HepG2 (cell line): Measurements from ENCODE around the gene OR7G2. TPM values are rescaled to one million over a fixed set of nuclear protein-coding genes. Genes with fewer than 3 reads are reported as not detected.

ENCODE experiments used
- CHCHD3 ChIP-seq: sonication (generic); formaldehyde crosslinking; IDR thresholded peaks from 2 replicates; pipeline ENCODE4 v1.8.0; 2022; ENCODE audit warnings: mild to moderate bottlenecking, missing genetic modification reagents, moderate library complexity
- GATAD1 ChIP-seq: IDR thresholded peaks from 2 replicates; pipeline ENCODE4 v1.6.1; 2016; ENCODE audit warnings: missing genetic modification reagents, missing compliant biosample characterization
- HMGA1 ChIP-seq: sonication (generic); formaldehyde crosslinking; conservative IDR thresholded peaks from 2 replicates; pipeline ENCODE4 v1.4.0; 2020; ENCODE audit warnings: missing genetic modification reagents
- MED8 ChIP-seq: sonication (generic); formaldehyde crosslinking; IDR thresholded peaks from 2 replicates; pipeline ENCODE4 v1.8.1; 2023; ENCODE audit warnings: mild to moderate bottlenecking, missing genetic modification reagents; ENCODE audit not compliant: insufficient replicate concordance
- MYPOP ChIP-seq: sonication (generic); formaldehyde crosslinking; IDR thresholded peaks from 2 replicates; pipeline ENCODE4 v1.8.1; 2023; ENCODE audit warnings: mild to moderate bottlenecking, moderate library complexity, missing genetic modification reagents
- NRL ChIP-seq: sonication (generic); formaldehyde crosslinking; IDR thresholded peaks from 2 replicates; pipeline ENCODE4 v1.5.0; 2020; ENCODE audit warnings: missing genetic modification reagents, mild to moderate bottlenecking, moderate library complexity, borderline replicate concordance
- REPIN1 ChIP-seq: sonication (generic); formaldehyde crosslinking; IDR thresholded peaks from 2 replicates; pipeline ENCODE4 v1.8.0; 2022; ENCODE audit warnings: missing genetic modification reagents, low read depth, mild to moderate bottlenecking, borderline replicate concordance
- SMAD1 ChIP-seq: sonication (generic); formaldehyde crosslinking; IDR thresholded peaks from 2 replicates; pipeline ENCODE4 v1.4.0; 2020; ENCODE audit warnings: missing genetic modification reagents, low read depth, mild to moderate bottlenecking, borderline replicate concordance
- YEATS4 ChIP-seq: sonication (generic); formaldehyde crosslinking; IDR thresholded peaks from 2 replicates; pipeline ENCODE4 v1.4.0; 2020; ENCODE audit warnings: missing genetic modification reagents, borderline replicate concordance
- ZBTB20 ChIP-seq: sonication (generic); formaldehyde crosslinking; IDR thresholded peaks from 2 replicates; pipeline ENCODE4 v1.8.1; 2023; ENCODE audit warnings: missing genetic modification reagents, low read depth, mild to moderate bottlenecking, borderline replicate concordance
- ZFP36L2 ChIP-seq: sonication (generic); formaldehyde crosslinking; IDR thresholded peaks from 2 replicates; pipeline ENCODE4 v1.4.0; 2020; ENCODE audit warnings: missing genetic modification reagents
- ZFY ChIP-seq: sonication (generic); formaldehyde crosslinking; IDR thresholded peaks from 2 replicates; pipeline ENCODE4 v1.4.0; 2020; ENCODE audit warnings: missing genetic modification reagents
- ZNF333 ChIP-seq: sonication (generic); formaldehyde crosslinking; IDR thresholded peaks from 2 replicates; pipeline ENCODE4 v1.4.0; 2020; ENCODE audit warnings: mild to moderate bottlenecking, missing genetic modification reagents, borderline replicate concordance
- ZNF670 ChIP-seq: sonication (generic); formaldehyde crosslinking; IDR thresholded peaks from 2 replicates; pipeline ENCODE4 v1.8.0; 2022; ENCODE audit warnings: mild to moderate bottlenecking, missing genetic modification reagents, borderline replicate concordance
- ZNF816 ChIP-seq: sonication (generic); formaldehyde crosslinking; IDR thresholded peaks from 2 replicates; pipeline ENCODE4 v1.8.0; 2022; ENCODE audit warnings: missing genetic modification reagents, mild to moderate bottlenecking, borderline replicate concordance
- ZNF879 ChIP-seq: sonication (generic); formaldehyde crosslinking; IDR thresholded peaks from 2 replicates; pipeline ENCODE4 v1.8.1; 2023; ENCODE audit warnings: missing genetic modification reagents
- ZSCAN22 ChIP-seq: sonication (generic); formaldehyde crosslinking; IDR thresholded peaks from 2 replicates; pipeline ENCODE4 v1.4.0; 2020; ENCODE audit warnings: mild to moderate bottlenecking, missing genetic modification reagents
- polyA plus RNA-seq, 8 experiments: library from polyadenylated mRNA; depleted of rRNA in 3 of 8; stranded (reverse) in 7 of 8; unstranded in 1 of 8; fragments of >200 nt; fragmentation: Illumina TruSeq in 4 of 8; extraction: Trizol in 4 of 8; gene quantifications; 2 replicates each; pipeline versions ENCODE4 v1.2.1 to v1.2.3, GENCODE V29; 2011 to 2016; ENCODE audit warnings: low read depth in 4 of 8, missing spikeins in 1 of 8, mixed read lengths in 1 of 8; ENCODE audit not compliant: insufficient read depth in 1 of 8
- total RNA-seq, 5 experiments: library from RNA; depleted of rRNA; stranded (reverse); fragments of >200 nt; fragmentation: Illumina TruSeq; extraction: Trizol; gene quantifications; 2 replicates each; pipeline ENCODE4 v1.2.3, GENCODE V29; 2016; ENCODE audit warnings: low read depth in 1 of 5
- TF ChIP-seq, protein P1 (sequence below): IDR thresholded peaks from 2 replicates; pipeline ENCODE4 v1.6.1; 2016; ENCODE audit warnings: missing compliant biosample characterization, missing genetic modification reagents, borderline replicate concordance
- TF ChIP-seq, protein P2 (sequence below): sonication (generic); formaldehyde crosslinking; IDR thresholded peaks from 2 replicates; pipeline ENCODE4 v1.5.0; 2020; ENCODE audit warnings: mild to moderate bottlenecking, missing genetic modification reagents, moderate library complexity
- TF ChIP-seq, protein P3 (sequence below): sonication (generic); formaldehyde crosslinking; IDR thresholded peaks from 2 replicates; pipeline ENCODE4 v1.4.0; 2020; ENCODE audit warnings: mild to moderate bottlenecking, low read depth, missing genetic modification reagents
- TF ChIP-seq, protein P4 (sequence below): sonication (generic); formaldehyde crosslinking; IDR thresholded peaks from 2 replicates; pipeline ENCODE4 v1.4.0; 2020; ENCODE audit warnings: missing genetic modification reagents

OR7G2 gene
- total and polyA plus RNA-seq, 2 of the 13 experiments (the other 11 are each of a cell fraction or from before 2014, with no cell fraction given) = not detected

DNA sequence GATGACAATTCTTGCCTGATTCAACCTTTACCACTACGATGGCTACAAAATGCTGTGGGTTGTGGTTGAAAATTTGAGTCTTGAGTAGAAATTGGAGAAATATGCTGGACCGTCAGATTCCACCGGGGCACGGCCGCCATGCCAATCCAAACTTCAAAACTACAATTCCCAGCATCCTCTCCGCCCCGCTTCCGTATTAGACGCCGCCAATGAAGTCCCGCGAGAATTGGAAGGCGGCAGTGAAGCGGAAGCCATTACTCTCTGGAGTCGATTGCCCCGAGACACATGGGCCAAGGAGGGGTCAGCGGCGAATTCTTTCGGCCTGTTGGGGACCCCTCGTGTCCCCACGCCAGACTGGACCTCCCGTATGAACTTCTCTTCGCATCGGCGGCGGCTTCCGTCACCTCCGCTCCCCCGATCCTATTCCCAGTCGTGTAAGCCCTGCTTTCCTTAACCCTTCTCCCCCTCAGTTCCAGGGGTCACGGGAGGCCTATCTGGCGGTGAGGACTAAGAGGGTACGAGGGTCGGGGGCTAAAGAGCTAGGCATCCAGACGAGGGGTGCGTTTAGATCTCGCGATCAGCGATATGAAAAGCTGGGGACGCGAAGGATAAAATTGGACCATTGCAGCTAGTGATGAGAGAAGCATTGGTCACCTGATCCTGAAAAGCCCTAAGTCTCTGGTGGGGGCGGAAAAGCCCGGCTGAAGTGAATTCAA, 33.0 kb upstream of the OR7G2 start, which contains the start of gene ZNF317 (continued):
- TF ChIP-seq, protein P1, sequence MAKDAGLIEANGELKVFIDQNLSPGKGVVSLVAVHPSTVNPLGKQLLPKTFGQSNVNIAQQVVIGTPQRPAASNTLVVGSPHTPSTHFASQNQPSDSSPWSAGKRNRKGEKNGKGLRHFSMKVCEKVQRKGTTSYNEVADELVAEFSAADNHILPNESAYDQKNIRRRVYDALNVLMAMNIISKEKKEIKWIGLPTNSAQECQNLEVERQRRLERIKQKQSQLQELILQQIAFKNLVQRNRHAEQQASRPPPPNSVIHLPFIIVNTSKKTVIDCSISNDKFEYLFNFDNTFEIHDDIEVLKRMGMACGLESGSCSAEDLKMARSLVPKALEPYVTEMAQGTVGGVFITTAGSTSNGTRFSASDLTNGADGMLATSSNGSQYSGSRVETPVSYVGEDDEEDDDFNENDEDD (CRISPR knock-in tag) = peak; percentile 75; the same call in 1 of the 2 replicates
- TF ChIP-seq ZNF670 (no peak), CHCHD3 (0 out of 2 replicates have a peak, but pooled peaks have one; percentile 62), MYPOP (CRISPR knock-in tag) (0 out of 2 replicates have a peak, but pooled peaks have one; percentile 62), NRL (CRISPR knock-in tag) (0 out of 2 replicates have a peak, but pooled peaks have one; percentile 83), ZFP36L2 (CRISPR knock-in tag) (no peak), ZNF879 (CRISPR knock-in tag) (peak; percentile 67; the same call in 1 of the 2 replicates), ZFY (CRISPR knock-in tag) (peak; percentile 89), ZNF333 (CRISPR knock-in tag) (0 out of 2 replicates have a peak, but pooled peaks have one; percentile 64), REPIN1 (CRISPR knock-in tag) (peak; percentile 75), SMAD1 (CRISPR knock-in tag) (0 out of 2 replicates have a peak, but pooled peaks have one; percentile 59), HMGA1 (CRISPR knock-in tag) (no peak), ZSCAN22 (CRISPR knock-in tag) (no peak), ZNF816 (CRISPR knock-in tag) (no peak), ZBTB20 (CRISPR knock-in tag) (peak; percentile 70; the same call in 1 of the 2 replicates), GATAD1 (CRISPR knock-in tag) (peak; percentile 84), YEATS4 (CRISPR knock-in tag) (peak; percentile 87; the same call in 1 of the 2 replicates), MED8 (CRISPR knock-in tag) (peak; percentile 89)
- TF ChIP-seq, protein P2, sequence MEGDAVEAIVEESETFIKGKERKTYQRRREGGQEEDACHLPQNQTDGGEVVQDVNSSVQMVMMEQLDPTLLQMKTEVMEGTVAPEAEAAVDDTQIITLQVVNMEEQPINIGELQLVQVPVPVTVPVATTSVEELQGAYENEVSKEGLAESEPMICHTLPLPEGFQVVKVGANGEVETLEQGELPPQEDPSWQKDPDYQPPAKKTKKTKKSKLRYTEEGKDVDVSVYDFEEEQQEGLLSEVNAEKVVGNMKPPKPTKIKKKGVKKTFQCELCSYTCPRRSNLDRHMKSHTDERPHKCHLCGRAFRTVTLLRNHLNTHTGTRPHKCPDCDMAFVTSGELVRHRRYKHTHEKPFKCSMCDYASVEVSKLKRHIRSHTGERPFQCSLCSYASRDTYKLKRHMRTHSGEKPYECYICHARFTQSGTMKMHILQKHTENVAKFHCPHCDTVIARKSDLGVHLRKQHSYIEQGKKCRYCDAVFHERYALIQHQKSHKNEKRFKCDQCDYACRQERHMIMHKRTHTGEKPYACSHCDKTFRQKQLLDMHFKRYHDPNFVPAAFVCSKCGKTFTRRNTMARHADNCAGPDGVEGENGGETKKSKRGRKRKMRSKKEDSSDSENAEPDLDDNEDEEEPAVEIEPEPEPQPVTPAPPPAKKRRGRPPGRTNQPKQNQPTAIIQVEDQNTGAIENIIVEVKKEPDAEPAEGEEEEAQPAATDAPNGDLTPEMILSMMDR = 0 out of 2 replicates have a peak, but pooled peaks have one; percentile 8
- TF ChIP-seq, protein P3, sequence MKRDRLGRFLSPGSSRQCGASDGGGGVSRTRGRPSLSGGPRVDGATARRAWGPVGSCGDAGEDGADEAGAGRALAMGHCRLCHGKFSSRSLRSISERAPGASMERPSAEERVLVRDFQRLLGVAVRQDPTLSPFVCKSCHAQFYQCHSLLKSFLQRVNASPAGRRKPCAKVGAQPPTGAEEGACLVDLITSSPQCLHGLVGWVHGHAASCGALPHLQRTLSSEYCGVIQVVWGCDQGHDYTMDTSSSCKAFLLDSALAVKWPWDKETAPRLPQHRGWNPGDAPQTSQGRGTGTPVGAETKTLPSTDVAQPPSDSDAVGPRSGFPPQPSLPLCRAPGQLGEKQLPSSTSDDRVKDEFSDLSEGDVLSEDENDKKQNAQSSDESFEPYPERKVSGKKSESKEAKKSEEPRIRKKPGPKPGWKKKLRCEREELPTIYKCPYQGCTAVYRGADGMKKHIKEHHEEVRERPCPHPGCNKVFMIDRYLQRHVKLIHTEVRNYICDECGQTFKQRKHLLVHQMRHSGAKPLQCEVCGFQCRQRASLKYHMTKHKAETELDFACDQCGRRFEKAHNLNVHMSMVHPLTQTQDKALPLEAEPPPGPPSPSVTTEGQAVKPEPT = 0 out of 2 replicates have a peak, but pooled peaks have one; percentile 47
- TF ChIP-seq, protein P4, sequence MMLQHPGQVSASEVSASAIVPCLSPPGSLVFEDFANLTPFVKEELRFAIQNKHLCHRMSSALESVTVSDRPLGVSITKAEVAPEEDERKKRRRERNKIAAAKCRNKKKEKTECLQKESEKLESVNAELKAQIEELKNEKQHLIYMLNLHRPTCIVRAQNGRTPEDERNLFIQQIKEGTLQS (CRISPR knock-in tag) = 0 out of 2 replicates have a peak, but pooled peaks have one; percentile 24
